Measurements from ENCODE around the gene MAPKAPK2. TPM values are rescaled to one million over a fixed set of nuclear protein-coding genes. Genes with fewer than 3 reads are reported as not detected.
"Not testable (repeated sequence)": the region's sequence is repeated elsewhere in the genome, so short reads cannot be mapped to it uniquely, and the experiment has no call there.

The MAPKAPK2 gene
- total RNA-seq, 1 donor from 2014 or later = 35.3 TPM

DNA sequence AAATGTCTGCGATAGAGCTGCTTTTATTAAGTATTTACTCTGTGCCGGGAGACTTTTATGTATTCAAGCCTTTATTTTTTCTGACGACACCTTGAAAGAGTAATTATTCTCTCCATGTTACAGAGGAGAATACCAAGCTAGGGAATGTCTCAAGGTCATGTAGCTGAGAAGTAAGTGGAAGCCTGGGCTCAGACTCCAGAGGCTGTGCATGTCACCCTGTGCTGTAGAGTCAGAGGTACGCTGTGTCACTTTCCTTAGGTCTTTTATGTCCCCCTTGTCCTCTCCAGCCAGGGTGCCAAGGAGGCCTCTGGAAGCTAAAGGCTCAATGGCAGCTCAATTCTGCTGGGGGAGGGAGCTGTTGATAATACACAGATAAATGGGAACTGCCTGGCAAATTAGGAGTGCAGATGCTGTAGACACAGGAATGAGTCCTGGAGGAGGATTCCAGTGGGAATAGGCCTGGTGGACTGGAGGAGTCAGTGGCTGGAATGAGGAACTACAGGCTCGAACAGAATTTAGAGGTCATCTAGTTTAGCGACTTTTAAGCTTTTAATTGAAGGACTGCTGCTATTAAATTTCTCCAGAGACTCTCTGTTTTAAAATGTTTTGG, 76.6 kb downstream of the MAPKAPK2 start:
- Histone ChIP-seq H3K4me3 (no peak overlapping the region), H3K27me3 (no peaks in the 10 kb centered on the region), H3K27ac (no peak overlapping the region), H3K36me3 (no peaks in the 10 kb centered on the region), H3K4me1 (no peaks in the 10 kb centered on the region), H3K9me3 (no peaks in the 10 kb centered on the region)
- intact Hi-C loops (cut with DNase I) = no loop called here
- TF ChIP-seq, protein P1, sequence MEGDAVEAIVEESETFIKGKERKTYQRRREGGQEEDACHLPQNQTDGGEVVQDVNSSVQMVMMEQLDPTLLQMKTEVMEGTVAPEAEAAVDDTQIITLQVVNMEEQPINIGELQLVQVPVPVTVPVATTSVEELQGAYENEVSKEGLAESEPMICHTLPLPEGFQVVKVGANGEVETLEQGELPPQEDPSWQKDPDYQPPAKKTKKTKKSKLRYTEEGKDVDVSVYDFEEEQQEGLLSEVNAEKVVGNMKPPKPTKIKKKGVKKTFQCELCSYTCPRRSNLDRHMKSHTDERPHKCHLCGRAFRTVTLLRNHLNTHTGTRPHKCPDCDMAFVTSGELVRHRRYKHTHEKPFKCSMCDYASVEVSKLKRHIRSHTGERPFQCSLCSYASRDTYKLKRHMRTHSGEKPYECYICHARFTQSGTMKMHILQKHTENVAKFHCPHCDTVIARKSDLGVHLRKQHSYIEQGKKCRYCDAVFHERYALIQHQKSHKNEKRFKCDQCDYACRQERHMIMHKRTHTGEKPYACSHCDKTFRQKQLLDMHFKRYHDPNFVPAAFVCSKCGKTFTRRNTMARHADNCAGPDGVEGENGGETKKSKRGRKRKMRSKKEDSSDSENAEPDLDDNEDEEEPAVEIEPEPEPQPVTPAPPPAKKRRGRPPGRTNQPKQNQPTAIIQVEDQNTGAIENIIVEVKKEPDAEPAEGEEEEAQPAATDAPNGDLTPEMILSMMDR (IDR thresholded peaks at IDR 0.05) = no peak
- DNase-seq (ENCODE audit: low spot score in 2 of 2) = no peak

DNA sequence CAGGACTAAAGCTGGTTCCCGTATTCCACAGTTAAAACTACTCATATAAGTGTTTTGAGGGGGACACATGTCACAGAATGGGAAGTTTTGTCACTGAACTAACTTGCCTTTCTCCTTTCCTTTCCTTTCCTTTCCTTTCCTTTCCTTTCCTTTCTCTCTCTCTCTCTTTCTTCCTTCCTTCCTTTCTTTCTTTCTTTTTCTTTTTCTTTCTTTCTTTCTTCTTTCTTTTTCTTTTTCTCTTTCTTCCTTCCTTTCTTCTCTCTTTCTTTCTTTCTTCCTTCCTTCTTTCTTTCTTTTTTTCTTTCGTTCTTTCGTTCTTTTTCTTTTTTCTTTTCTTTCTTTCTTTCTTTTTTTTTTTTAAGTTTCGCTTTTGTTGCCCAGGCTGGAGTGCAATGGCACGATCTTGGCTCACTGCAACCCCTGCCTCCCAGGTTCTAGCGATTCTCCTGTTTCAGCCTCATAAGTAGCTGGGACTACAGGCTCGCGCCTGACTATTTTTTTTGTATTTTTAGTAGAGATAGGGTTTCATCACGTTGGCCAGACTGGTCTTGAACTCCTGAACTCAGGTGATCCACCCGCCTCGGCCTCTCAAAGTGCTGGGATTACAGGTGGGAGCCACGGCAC, 78.1 kb downstream of the MAPKAPK2 start:
- H3K4me1 ChIP-seq; H3K4me3 ChIP-seq; intact Hi-C loops (cut with DNase I); H3K36me3 ChIP-seq; H3K27ac ChIP-seq; H3K27me3 ChIP-seq; H3K9me3 ChIP-seq; DNase-seq (ENCODE audit: low spot score in 2 of 2): not testable (repeated sequence)

DNA sequence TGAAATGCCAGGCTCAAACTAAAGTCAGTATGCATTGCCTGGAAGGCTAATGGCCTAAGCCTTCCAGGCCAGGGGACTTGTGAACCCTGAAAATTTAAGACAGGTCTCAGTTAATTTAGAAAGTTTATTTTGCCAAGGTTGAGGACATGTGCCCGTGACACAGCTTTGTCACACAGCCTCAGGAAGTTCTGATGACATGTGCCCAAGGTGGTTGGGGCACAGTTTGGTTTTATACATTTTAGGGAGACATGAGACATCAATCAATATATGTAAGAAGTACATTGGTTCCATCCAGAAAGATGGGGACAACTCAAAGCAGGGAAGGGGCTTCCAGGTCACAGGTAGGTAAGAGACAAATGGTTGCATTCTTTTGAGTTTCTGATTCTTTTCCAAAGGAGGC, 81.1 kb downstream of the MAPKAPK2 start:
- H3K4me1 ChIP-seq; intact Hi-C loops (cut with DNase I); H3K27me3 ChIP-seq; H3K4me3 ChIP-seq; DNase-seq (ENCODE audit: low spot score in 2 of 2); H3K36me3 ChIP-seq; H3K9me3 ChIP-seq; H3K27ac ChIP-seq: not testable (repeated sequence)

DNA sequence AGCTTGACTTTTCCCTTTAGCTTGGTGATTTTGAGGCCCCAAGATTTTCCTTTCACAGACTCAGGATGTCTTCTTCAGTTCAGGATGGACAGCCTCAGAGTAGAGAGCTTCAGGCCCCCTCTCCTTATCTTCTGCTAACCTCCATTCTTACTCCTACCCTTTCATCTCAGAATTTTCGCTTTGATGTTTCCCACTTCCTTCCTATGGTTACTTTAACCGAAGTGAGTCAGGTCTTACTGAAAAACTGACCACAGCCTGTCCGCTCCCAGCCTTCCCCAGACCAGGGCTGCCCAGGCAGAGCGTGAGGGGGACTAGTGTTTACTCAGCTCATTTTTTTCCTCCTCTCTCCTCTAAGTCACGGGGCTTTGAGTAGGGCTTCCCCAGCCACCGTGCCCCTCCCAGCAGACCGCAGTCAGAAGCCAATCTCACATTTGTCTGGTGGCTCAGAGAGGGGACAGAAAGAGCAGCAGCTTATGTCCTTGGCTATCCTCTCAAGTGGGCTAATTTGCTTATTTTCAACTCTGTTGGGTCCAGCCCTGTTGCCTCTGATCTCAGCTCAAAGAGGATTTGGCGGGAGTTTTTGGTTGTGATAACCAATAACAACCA, 81.6 kb downstream of the MAPKAPK2 start:
- Histone ChIP-seq H3K9me3 (no peaks in the 10 kb centered on the region), H3K4me3 (no peak overlapping the region), H3K27ac (no peak overlapping the region), H3K4me1 (no peaks in the 10 kb centered on the region), H3K27me3 (no peaks in the 10 kb centered on the region), H3K36me3 (no peaks in the 10 kb centered on the region)
- TF ChIP-seq, protein P1 (IDR thresholded peaks at IDR 0.05) = no peak
- intact Hi-C loops (cut with DNase I) = no loop called here
- peak in 1 of 2 donors; percentile 52 for DNase-seq (ENCODE audit: low spot score in 2 of 2)

DNA sequence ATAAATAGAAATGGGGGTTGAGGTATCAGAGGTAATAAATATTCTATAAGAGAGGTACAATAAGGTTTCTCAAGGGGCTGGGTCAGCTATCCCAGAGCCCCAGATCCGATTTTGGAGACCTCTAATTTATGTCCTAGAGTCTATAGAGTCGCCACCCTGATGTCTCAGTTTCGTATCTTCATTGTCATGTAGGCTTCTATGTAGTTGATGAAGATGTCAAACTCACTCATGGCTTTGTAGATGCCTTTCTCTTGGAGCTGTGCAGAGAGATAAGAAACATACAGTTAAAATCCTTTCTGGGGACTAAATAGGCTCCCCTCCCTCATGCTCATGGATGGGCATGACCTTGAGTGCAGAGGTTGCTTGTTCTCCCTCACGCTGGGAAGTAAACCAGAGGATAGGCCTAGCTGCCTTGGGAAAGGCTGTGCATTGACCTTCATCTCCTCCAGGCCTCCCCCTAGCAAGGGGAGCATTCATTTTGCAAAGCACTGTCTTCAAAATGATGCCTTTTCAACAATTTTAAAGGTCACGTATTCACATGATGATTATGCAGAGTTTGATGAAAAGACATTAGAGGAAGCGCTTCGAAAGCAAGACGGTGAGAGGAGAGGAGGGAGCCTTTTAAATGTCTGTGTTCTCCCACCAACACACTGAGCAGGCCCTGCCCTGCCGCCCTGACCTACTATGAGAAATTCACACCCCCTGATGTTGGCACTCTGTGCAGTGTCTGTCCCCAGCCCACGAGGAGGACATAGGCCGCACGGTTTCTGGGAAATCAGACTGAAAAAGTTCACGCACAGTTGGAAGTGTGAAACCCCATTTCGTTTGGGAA, 84.0 kb downstream of the MAPKAPK2 start:
- Histone ChIP-seq H3K36me3 (no peaks in the 10 kb centered on the region), H3K27me3 (no peaks in the 10 kb centered on the region), H3K27ac (no peak overlapping the region), H3K9me3 (no peaks in the 10 kb centered on the region), H3K4me3 (no peak overlapping the region), H3K4me1 (no peaks in the 10 kb centered on the region)
- intact Hi-C loops (cut with DNase I) = no loop called here
- DNase-seq (ENCODE audit: low spot score in 2 of 2) = peak in 1 of 2 donors; percentile 40
- TF ChIP-seq, protein P1 (IDR thresholded peaks at IDR 0.05) = no peak

DNA sequence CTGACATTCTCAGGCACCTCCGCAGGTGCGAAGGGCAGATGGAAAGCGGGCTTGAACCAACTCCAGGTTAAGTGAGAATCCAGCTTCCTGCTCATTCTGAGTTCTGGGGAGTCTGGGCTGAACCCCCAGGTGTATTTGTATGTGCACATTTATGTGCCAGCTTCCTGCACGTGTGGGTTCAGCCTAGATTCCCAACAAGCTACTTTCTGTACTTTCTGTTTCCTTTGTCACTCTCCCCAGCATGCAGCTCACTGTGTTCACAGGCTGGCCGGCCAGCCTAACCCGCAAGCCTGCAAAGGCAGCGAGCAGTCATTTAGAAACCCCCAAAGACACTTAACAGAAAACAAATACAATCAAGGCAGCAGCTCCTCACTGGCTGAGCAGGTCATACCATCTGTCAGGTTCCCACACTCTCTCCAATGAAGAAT, 84.6 kb downstream of the MAPKAPK2 start:
- DNase-seq (ENCODE audit: low spot score in 2 of 2) = peak in 1 of 2 donors; percentile 55
- Histone ChIP-seq H3K27me3 (no peaks in the 10 kb centered on the region), H3K27ac (no peak overlapping the region), H3K36me3 (no peaks in the 10 kb centered on the region), H3K4me1 (no peaks in the 10 kb centered on the region), H3K4me3 (peak overlapping the region in 1 of 2 donors; percentile 10), H3K9me3 (no peaks in the 10 kb centered on the region)
- intact Hi-C loops (cut with DNase I) = no loop called here
- TF ChIP-seq, protein P1 (IDR thresholded peaks at IDR 0.05) = no peak
